ENCODE data around the gene DOK6. TPM values are rescaled to one million over a fixed set of nuclear protein-coding genes. Genes with fewer than 3 reads are reported as not detected.
"Not testable (repeated sequence)": the region's sequence is repeated elsewhere in the genome, so short reads cannot be mapped to it uniquely, and the experiment has no call there.

DOK6 gene
- total RNA-seq: not detected in 2 replicates

DNA sequence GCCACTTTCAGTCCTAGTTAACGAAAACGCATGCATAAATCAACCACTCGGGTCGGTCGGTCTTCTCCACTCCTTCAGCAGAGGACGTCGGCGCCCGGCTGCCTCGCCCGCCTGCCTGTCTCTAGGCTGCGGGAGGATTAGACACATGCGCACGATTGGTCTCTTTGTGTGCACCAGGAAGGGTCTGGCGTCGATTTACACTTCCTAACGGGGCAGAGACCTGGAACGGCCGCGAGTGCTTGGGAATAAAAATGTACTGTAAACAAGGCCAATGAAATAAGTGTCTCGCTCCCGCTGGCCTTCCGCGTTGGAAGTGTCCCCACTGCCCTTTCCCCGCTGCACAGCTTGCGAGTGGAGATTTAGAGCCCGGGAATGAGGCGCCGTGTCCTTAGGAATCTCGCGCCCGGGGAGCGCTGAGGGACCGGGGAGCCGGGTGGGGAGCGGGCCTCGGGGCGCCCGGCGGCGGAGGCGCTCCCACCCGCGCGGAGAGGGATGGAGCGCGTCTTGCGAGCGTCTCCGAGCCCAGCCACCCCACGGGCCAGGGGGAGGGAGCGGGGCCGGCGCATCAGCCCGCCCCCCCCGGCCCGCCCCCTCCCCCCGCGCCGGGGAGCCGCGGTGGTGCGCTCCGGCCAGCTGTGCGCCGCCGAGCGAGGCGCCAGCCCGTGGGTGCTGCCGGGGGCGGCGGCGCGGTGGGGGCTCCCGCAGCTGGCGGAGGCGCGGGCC, at the start of gene DOK6:
Gene DOK6 (plus strand): TSS at position 636 of the 723 bp plus-strand sequence.
- POLR2A ChIA-PET: no interaction called here
- no peaks in the 10 kb centered on the region for H3K9me3 Mint-ChIP-seq
- no peak within 1 kb of the TSS for H3K4me3 Mint-ChIP-seq
- intact Hi-C loops (cut with micrococcal nuclease): no loop called here
- H3K27ac Mint-ChIP-seq: no peak within 1 kb of the TSS
- DNase-seq (no peak), ATAC-seq (ENCODE audit: low read depth) (no peak)
- H3K27me3 Mint-ChIP-seq: peaks cover 32% of the 10 kb centered on the region
- TF ChIP-seq, protein P1, sequence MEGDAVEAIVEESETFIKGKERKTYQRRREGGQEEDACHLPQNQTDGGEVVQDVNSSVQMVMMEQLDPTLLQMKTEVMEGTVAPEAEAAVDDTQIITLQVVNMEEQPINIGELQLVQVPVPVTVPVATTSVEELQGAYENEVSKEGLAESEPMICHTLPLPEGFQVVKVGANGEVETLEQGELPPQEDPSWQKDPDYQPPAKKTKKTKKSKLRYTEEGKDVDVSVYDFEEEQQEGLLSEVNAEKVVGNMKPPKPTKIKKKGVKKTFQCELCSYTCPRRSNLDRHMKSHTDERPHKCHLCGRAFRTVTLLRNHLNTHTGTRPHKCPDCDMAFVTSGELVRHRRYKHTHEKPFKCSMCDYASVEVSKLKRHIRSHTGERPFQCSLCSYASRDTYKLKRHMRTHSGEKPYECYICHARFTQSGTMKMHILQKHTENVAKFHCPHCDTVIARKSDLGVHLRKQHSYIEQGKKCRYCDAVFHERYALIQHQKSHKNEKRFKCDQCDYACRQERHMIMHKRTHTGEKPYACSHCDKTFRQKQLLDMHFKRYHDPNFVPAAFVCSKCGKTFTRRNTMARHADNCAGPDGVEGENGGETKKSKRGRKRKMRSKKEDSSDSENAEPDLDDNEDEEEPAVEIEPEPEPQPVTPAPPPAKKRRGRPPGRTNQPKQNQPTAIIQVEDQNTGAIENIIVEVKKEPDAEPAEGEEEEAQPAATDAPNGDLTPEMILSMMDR (IDR thresholded peaks at IDR 0.05): no peak
- CTCF ChIA-PET: no interaction called here
- H3K36me3 Mint-ChIP-seq (ENCODE audit: low read depth): no peaks in the 10 kb centered on the region
- H3K4me1 Mint-ChIP-seq: peaks cover 5% of the 10 kb centered on the region

DNA sequence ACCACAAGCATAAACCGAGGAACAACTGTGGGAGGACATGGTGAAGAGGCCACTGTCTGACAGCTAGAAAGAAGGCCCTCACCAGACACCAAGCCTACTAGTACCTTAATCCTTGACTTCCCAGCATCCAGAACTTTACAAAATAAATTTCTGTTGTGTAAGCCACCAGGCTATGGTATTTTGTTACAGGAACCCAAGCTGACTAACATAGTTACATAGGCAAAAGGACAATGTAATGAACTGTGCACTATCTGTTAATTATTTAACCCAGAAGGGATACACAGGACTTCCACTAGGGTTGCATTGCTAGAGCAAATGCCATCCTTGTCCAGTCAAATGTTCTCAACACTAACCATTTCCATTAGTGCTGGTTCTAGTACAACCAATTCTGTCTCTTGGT, 47.7 kb upstream of the DOK6 start:
- ChIA-PET POLR2A (no interaction called here), CTCF (no interaction called here)
- DNase-seq: no peak
- H3K36me3 Mint-ChIP-seq (ENCODE audit: low read depth): no peaks in the 10 kb centered on the region
- no peak overlapping the region for H3K27ac Mint-ChIP-seq
- peaks cover 10% of the 10 kb centered on the region for H3K9me3 Mint-ChIP-seq
- TF ChIP-seq, protein P1 (IDR thresholded peaks at IDR 0.05): no peak
- H3K4me1 Mint-ChIP-seq: no peaks in the 10 kb centered on the region
- H3K27me3 Mint-ChIP-seq: no peaks in the 10 kb centered on the region
- intact Hi-C loops (cut with micrococcal nuclease): no loop called here
- ATAC-seq (ENCODE audit: low read depth): no peak
- no peak overlapping the region for H3K4me3 Mint-ChIP-seq

DNA sequence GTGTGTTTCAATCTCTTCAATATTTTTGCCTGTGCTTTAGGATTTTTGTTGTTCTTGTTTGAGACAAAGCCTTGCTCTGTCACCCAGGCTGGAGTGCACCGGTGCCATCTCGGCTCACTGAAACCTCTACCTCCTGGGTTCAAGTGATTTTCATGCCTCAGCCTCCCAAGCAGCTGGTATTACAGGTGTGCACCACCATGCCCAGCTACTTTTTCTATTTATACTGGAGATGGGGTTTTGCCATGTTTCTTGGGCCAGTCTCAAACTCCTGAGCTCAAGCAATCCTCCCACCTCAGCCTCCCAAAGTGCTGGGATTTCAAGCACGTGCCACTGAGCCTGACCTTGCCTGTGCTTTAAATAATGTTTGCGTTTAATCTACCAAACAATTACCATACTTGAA, 43.1 kb upstream of the DOK6 start:
- Mint-ChIP-seq H3K4me3 (no peak overlapping the region), H3K27ac (no peak overlapping the region), H3K9me3 (peaks cover 11% of the 10 kb centered on the region), H3K36me3 (ENCODE audit: low read depth) (no peaks in the 10 kb centered on the region), H3K27me3 (no peaks in the 10 kb centered on the region), H3K4me1 (no peaks in the 10 kb centered on the region)
- TF ChIP-seq, protein P1 (IDR thresholded peaks at IDR 0.05): no peak
- ATAC-seq (ENCODE audit: low read depth) (no peak), DNase-seq (no peak)
- CTCF ChIA-PET: no interaction called here
- POLR2A ChIA-PET: no interaction called here
- intact Hi-C loops (cut with micrococcal nuclease): no loop called here

DNA sequence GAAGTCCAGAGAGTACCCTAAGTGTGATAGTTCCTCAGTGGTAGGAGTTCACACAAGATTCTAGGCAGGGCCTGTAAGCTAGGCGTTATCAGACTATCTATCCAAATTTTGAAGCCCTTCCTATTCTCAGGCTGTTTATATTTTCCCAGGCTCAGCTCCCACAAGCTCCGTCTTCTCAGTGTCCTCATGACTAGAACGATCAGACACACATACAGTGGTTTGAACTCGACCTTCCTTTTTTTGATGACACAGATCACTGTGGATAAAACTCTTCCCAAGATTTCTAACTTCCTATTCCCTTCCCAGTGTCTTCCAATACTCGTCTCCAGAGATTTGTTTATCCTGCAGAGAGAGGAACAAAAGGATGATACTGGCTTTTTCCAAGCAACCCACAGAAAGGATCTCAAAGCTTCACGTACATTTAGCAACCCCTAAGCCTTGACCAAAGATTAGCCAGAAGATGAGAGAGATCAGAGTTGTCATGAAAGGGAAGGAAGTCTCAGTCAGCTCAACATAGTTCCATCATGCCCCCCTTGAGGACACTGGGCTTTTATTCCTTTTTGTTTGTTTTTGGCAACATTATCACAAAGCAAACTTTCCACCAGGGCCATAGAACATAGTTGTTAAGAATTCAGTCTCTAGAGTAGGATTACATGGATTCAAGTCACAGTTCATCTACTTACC, 42.3 kb upstream of the DOK6 start:
- no peaks in the 10 kb centered on the region for H3K4me1 Mint-ChIP-seq
- no peak overlapping the region for H3K27ac Mint-ChIP-seq
- TF ChIP-seq, protein P1 (IDR thresholded peaks at IDR 0.05): no peak
- H3K4me3 Mint-ChIP-seq: no peak overlapping the region
- peaks cover 11% of the 10 kb centered on the region for H3K9me3 Mint-ChIP-seq
- DNase-seq (no peak), ATAC-seq (ENCODE audit: low read depth) (no peak)
- no peaks in the 10 kb centered on the region for H3K27me3 Mint-ChIP-seq
- intact Hi-C loops (cut with micrococcal nuclease): no loop called here
- CTCF ChIA-PET: no interaction called here
- H3K36me3 Mint-ChIP-seq (ENCODE audit: low read depth): no peaks in the 10 kb centered on the region
- POLR2A ChIA-PET: no interaction called here

DNA sequence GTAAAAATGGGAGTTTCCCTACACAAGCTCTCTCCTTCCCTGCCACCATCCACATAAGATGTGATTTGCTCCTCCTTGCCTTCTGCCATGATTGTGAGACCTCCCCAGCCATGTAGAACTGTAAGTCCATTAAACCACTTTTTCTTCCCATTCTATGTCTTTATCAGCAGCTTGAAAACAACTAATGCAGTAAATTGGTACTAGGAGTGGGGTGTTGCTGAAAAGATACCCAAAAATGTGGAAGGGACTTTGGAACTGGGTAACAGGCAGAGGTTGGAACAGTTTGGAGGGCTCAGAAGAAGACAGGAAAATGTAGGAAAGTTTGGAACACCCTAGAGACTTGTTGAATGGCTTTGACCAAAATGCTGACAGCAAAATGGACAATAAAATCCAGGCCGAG, 40.9 kb upstream of the DOK6 start:
- POLR2A ChIA-PET; H3K4me3 Mint-ChIP-seq; H3K27ac Mint-ChIP-seq; H3K27me3 Mint-ChIP-seq; ATAC-seq (ENCODE audit: low read depth); DNase-seq; H3K36me3 Mint-ChIP-seq (ENCODE audit: low read depth); intact Hi-C loops (cut with micrococcal nuclease); H3K4me1 Mint-ChIP-seq; CTCF ChIA-PET: not testable (repeated sequence)
- peaks cover 11% of the 10 kb centered on the region for H3K9me3 Mint-ChIP-seq
